WI38 (cell line): ENCODE data around the gene ECI1.

Experiments
- H3K4me3 ChIP-seq: 2 replicates; pipeline ENCODE4 v1.5.1; 2011; ENCODE audit warnings: low read depth, mild to moderate bottlenecking, control low read depth, low read length
- TF ChIP-seq, protein P1 (sequence below): IDR thresholded peaks from 2 replicates; pipeline ENCODE4 v1.5.1; 2012; ENCODE audit warnings: low read depth, mild to moderate bottlenecking, control low read depth, low read length

Gene ECI1

GRCh38 chr16:2199621-2200139 is 51.7 kb downstream of the ECI1 start:
- H3K4me3 ChIP-seq = no peak overlapping the region
- TF ChIP-seq, protein P1, sequence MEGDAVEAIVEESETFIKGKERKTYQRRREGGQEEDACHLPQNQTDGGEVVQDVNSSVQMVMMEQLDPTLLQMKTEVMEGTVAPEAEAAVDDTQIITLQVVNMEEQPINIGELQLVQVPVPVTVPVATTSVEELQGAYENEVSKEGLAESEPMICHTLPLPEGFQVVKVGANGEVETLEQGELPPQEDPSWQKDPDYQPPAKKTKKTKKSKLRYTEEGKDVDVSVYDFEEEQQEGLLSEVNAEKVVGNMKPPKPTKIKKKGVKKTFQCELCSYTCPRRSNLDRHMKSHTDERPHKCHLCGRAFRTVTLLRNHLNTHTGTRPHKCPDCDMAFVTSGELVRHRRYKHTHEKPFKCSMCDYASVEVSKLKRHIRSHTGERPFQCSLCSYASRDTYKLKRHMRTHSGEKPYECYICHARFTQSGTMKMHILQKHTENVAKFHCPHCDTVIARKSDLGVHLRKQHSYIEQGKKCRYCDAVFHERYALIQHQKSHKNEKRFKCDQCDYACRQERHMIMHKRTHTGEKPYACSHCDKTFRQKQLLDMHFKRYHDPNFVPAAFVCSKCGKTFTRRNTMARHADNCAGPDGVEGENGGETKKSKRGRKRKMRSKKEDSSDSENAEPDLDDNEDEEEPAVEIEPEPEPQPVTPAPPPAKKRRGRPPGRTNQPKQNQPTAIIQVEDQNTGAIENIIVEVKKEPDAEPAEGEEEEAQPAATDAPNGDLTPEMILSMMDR = no peak

DNA sequence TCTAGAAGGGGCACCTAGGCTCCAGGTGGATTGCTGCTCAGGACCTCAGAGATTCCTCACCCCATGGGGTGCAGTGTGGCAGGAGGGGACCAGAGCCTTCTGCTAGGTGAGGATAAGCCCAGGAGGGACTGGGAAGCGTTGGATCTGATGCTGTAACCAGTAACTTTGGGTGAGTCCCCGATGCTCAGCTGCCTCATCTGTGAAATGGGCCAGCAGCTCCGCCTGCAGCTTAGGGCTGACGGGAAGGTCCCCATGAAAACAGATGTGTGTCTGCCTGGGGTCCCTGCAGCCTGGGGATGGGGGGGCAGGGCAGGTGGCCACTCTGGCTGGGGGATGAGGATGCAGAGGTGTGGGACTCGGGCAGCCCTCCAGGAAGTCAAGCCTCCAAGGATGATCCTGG is 52.3 kb downstream of the ECI1 start:
- TF ChIP-seq, protein P1 = no peak

GRCh38 chr16:2198283-2198682 is 53.1 kb downstream of the ECI1 start:
- no peak overlapping the region for H3K4me3 ChIP-seq
- TF ChIP-seq, protein P1 = no peak

More for the DNA sequence above, 52.3 kb downstream of the ECI1 start:
- no peak overlapping the region for H3K4me3 ChIP-seq

GRCh38 chr16:2197765-2198164 is 53.6 kb downstream of the ECI1 start:
- H3K4me3 ChIP-seq = no peak overlapping the region

DNA sequence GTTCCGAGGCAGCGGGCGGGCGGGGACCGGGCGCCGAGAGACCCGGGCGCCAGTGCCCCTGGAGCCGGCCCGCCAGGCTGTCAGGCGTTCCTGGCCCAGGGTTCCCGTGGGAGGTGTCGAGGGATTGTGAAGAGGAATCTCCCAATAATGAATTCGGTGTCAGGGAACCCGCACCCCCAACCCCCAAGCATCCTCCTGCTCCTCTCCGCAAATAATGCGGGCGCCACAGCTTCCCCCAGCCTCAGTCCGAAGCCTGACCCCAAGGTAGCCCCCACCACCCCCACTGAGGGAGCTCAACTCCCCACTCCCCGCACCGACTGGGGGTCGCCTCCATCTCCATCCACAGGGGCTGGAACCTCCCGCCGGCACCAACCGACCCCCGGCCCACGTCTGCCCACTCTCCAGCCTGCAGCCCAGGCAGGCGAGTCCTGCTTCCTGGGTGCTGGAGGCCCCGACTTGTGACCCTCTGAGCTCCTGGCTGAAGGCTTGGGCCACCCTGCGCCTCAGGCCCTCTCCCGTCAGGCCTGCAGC is 54.3 kb downstream of the ECI1 start:
- H3K4me3 ChIP-seq = no peak overlapping the region
- TF ChIP-seq, protein P1 = no peak

More at GRCh38 chr16:2197765-2198164, 53.6 kb downstream of the ECI1 start:
- TF ChIP-seq, protein P1 = no peak

DNA sequence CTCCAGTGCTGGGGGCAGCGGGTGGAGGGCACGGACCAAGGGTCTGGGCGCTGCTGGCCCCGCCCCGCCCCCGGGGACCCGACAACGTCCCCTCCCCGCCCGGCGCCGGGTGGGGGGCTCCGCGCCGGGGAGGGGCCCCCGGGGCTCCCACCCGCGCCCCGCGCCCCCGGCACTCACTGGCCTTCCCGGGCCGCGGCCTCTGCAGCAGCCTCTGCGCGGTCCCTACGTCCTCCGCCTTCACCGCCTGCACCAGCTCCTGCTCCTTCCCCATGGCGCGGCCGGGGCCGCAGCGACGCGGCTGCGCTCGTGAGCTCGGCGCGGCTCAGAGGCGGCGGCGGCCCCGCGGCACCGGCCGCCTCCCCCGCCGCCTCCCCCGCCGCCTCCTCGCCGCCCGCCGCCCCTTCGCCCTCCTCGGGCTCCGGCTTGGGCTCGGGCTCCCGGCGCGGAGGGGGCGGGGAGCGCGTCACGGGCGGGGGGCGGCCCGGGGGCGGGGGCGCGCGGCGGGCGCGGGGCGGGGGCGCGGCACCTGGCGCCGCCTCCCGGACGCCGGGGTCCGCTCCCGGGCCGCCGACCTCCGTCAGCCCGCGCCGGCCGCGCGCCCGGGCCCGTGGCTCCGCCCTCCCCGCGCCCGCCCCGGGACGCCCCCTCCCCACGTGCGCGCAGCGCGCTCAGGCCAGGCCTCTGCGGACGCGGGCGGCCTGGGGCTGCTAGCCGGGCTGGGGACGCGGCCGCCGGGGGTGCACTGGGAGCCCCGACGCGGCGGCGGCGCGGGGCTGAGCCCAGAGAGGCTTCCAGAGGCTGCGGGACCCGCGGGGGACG is 55.0 kb downstream of the ECI1 start, which contains the start of gene CASKIN1:
TSS of gene CASKIN1 (minus strand) at position 444 of the 819 bp plus-strand sequence. CDS start at position 271, 173 bp downstream.
- H3K4me3 ChIP-seq = no peak within 1 kb of the TSS
- TF ChIP-seq, protein P1 = no peak
